Sigmoid colon (tissue), 7 donors: ENCODE measurements around the gene PRR18. TPM values are rescaled to one million over a fixed set of nuclear protein-coding genes. Genes with fewer than 3 reads are reported as not detected.

Source experiments
- DNase-seq: peaks from one replicate; pipeline ENCODE4 v3.0.0-alpha.2; 2019
- H3K27ac ChIP-seq, 4 donors: fragments of 200-600 bp; sonication (generic); one replicate each; pipeline ENCODE4 v1.5.1; 2016 to 2019; ENCODE audit warnings: mild to moderate bottlenecking in 1 of 4
- H3K27me3 ChIP-seq, 3 donors: fragments of 200-600 bp; sonication (generic); one replicate each; pipeline ENCODE4 v1.5.1; 2019; ENCODE audit warnings: mild to moderate bottlenecking in 1 of 3
- H3K36me3 ChIP-seq, 4 donors: fragments of 200-600 bp; sonication (generic); one replicate each; pipeline ENCODE4 v1.5.1; 2016 to 2019
- H3K4me1 ChIP-seq, 4 donors: fragments of 200-600 bp; sonication (generic); one replicate each; pipeline ENCODE4 v1.5.1; 2017 to 2019
- H3K4me3 ChIP-seq, 4 donors: fragments of 200-600 bp; sonication (generic); one replicate each; pipeline ENCODE4 v1.5.1; 2017 to 2019; ENCODE audit warnings: mild to moderate bottlenecking in 2 of 4, moderate library complexity in 1 of 4
- H3K9me3 ChIP-seq, 4 donors: fragments of 200-600 bp in 3 of 4; sonication (generic) in 3 of 4; one replicate each; pipeline versions ENCODE4 v1.5.1 to v1.6.1; 2013 to 2019
- EP300 ChIP-seq, 4 donors: sonication (generic); formaldehyde crosslinking; IDR thresholded peaks; one replicate each; pipeline ENCODE4 v1.6.1; 2017; ENCODE audit warnings: antibody characterized with exemption in 4 of 4
- POLR2A ChIP-seq, 2 donors: fragments of 450-650 bp; IDR thresholded peaks; one replicate each; pipeline ENCODE4 v1.6.1; 2016; ENCODE audit warnings: antibody characterized with exemption in 2 of 2, mild to moderate bottlenecking in 2 of 2, moderate library complexity in 2 of 2
- POLR2AphosphoS5 ChIP-seq, 4 donors: sonication (generic); formaldehyde crosslinking; IDR thresholded peaks; one replicate each; pipeline ENCODE4 v1.6.1; 2017; ENCODE audit warnings: antibody characterized with exemption in 4 of 4
- WGBS, 2 donors: extraction: QIAGEN DNeasy Blood & Tissue Kit; methylation state at CpG; one replicate each; pipeline ENCODE4 v1.1.7; 2013; 5-methylcytosine and 5-hydroxymethylcytosine counted together
- intact Hi-C: fragments of 100-400 bp; cut with DNase I; formaldehyde crosslinking; loops from one replicate; pipeline ENCODE4 v1.15.1; 2023
- polyA plus RNA-seq, 3 donors: library from polyadenylated mRNA; stranded (reverse); fragments of 200-250 nt; gene quantifications; one replicate each; pipeline ENCODE4 v1.2.3, GENCODE V29; 2013
- total RNA-seq, 4 donors: library from RNA; depleted of rRNA; stranded (reverse); fragments of >200 nt; gene quantifications; one replicate each; pipeline ENCODE4 v1.1.0, GENCODE V29; 2016
- TF ChIP-seq, protein P1 (sequence below), 4 experiments: fragments of 450-650 bp in 3 of 4; fragments of 200-600 bp in 1 of 4; IDR thresholded peaks; one replicate each; pipeline ENCODE4 v1.5.1; 2016 to 2019; ENCODE audit warnings: antibody characterized with exemption in 4 of 4, mild to moderate bottlenecking in 3 of 4, moderate library complexity in 2 of 4
- donor health status: healthy with polysubstance abuse.
- donor health status: Bipolar disorder and iron deficiency.
- donor health status: healthy.

Gene PRR18
- total and polyA plus RNA-seq, 7 donors: 0.06 to 0.41 TPM; not detected in 5

DNA sequence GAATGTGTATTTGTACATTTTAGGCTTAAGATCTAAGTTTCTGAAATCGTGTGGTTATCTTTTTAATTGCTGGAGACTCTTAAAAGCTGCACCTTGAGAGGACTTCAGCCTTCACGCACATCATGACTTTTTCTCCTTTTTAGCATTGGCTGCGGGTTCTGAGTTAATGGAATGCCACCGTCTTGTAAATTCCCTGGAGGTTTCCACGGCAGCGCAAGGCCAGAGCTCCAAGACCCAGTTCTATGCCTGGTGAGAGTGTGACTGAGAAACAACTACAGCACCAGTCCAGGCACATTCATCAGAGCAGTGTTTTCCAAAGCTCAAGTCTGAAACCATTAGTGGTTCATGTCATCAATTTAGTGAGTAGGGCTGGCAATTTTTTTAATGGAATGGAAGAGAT is 23.0 kb downstream of the PRR18 start:
- no peak for TF ChIP-seq POLR2A (IDR thresholded peaks at IDR 0.05)
- TF ChIP-seq, protein P1, sequence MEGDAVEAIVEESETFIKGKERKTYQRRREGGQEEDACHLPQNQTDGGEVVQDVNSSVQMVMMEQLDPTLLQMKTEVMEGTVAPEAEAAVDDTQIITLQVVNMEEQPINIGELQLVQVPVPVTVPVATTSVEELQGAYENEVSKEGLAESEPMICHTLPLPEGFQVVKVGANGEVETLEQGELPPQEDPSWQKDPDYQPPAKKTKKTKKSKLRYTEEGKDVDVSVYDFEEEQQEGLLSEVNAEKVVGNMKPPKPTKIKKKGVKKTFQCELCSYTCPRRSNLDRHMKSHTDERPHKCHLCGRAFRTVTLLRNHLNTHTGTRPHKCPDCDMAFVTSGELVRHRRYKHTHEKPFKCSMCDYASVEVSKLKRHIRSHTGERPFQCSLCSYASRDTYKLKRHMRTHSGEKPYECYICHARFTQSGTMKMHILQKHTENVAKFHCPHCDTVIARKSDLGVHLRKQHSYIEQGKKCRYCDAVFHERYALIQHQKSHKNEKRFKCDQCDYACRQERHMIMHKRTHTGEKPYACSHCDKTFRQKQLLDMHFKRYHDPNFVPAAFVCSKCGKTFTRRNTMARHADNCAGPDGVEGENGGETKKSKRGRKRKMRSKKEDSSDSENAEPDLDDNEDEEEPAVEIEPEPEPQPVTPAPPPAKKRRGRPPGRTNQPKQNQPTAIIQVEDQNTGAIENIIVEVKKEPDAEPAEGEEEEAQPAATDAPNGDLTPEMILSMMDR (IDR thresholded peaks at IDR 0.05): no peak
- Histone ChIP-seq H3K9me3 (no peaks in the 10 kb centered on the region), H3K27ac (no peak overlapping the region), H3K27me3 (peaks cover 0 to 11% (median 0%) of the 10 kb centered on the region in 3 donors), H3K36me3 (no peaks in the 10 kb centered on the region), H3K4me3 (no peak overlapping the region), H3K4me1 (no peaks in the 10 kb centered on the region)
- intact Hi-C loops: no loop called here
- no peak for DNase-seq
- 56 to 69% methylated on average over 6 of the region's 6 CpGs for WGBS, 2 donors

DNA sequence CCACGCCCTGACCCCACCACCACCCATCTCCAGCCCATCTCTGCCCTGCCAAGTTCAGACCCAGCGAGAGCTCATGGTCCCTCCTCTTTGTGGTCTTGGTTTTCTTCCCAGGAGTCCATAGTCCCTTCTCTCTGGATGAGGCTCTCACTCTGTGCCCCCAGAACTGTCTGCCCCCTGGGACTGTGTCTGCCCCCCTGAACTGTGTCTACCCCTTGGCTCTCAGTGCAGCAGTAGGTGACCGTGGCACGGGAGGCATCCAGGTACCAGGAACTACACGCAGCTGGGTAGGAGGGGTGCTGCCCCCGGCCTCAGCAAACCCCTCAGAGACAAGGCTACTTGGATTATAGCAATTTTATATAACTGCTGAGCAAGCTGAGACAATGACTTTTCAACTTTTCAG is 23.6 kb downstream of the PRR18 start:
- 70 to 87% methylated on average over 6 of the region's 6 CpGs for WGBS, 2 donors
- H3K27me3 ChIP-seq: peaks cover 0 to 11% (median 0%) of the 10 kb centered on the region in 3 donors
- no peak for DNase-seq
- intact Hi-C loops: no loop called here
- H3K27ac ChIP-seq: no peak overlapping the region
- H3K4me1 ChIP-seq: no peaks in the 10 kb centered on the region
- TF ChIP-seq, protein P1 (IDR thresholded peaks at IDR 0.05): no peak
- H3K4me3 ChIP-seq: no peak overlapping the region
- H3K36me3 ChIP-seq: no peaks in the 10 kb centered on the region
- H3K9me3 ChIP-seq: no peaks in the 10 kb centered on the region

DNA sequence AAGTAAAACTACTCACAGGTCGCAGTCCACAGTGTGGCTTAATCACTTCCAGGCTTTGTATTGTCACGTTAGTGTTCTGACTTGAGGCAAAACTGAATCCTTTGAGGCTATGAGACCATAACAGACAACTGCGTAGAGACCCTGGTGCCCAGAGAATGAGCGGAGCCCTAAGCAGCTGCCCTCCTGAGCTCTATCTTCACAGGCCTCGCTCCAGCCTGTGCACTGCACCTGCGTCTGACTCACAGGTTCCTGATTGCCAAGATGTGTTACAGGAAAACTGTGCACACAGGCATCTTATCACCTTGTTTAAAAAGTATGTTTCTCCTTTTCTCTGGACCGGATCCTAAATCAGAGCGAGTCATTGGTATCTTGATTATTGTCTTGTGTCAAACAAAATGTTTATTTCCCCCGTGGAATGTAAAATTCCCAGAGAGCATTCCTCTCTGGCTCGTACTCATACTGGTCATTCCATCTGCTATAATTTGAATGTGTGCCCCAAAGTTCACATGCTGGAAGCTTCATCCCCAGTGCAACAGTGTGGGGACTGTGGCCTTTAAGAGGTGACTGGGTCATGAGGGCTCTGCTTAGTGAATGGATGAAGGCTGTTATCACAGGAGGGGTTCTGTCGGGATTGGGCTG is 25.7 kb downstream of the PRR18 start:
- intact Hi-C loops: no loop called here
- peaks cover 0 to 11% (median 0%) of the 10 kb centered on the region in 3 donors for H3K27me3 ChIP-seq
- no peak overlapping the region for H3K27ac ChIP-seq
- DNase-seq: no peak
- no peak for TF ChIP-seq POLR2A (IDR thresholded peaks at IDR 0.05)
- TF ChIP-seq, protein P1 (IDR thresholded peaks at IDR 0.05): no peak
- no peak for TF ChIP-seq EP300 (IDR thresholded peaks at IDR 0.05)
- no peak for TF ChIP-seq POLR2AphosphoS5 (IDR thresholded peaks at IDR 0.05)
- H3K36me3 ChIP-seq: no peaks in the 10 kb centered on the region
- H3K4me1 ChIP-seq: no peaks in the 10 kb centered on the region
- WGBS, 2 donors: 62 to 80% methylated on average over 11 of the region's 11 CpGs
- no peak overlapping the region for H3K4me3 ChIP-seq
- H3K9me3 ChIP-seq: no peaks in the 10 kb centered on the region

DNA sequence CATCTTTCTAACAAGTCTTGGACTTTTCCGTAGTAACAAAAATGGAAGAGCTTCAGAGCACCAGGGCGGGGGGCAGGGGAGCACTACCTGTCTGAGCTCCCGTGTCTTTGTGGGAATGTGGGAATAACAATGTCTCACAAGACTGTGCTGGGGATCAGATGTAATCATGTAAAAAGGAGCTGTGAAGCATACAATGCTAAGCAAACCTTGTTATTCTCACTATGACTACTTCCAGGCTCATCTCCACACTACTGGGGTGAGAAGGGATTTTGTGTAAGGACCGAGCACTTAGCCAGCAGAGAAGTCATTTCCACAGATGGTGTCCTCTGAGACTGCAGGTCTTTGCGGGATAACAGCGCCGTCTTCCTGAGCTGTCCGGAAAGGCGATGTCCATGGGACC is 27.1 kb downstream of the PRR18 start:
- H3K9me3 ChIP-seq: no peaks in the 10 kb centered on the region
- intact Hi-C loops: no loop called here
- H3K27ac ChIP-seq: no peak overlapping the region
- H3K4me3 ChIP-seq: no peak overlapping the region
- TF ChIP-seq EP300 (IDR thresholded peaks at IDR 0.05) (no peak), POLR2A (IDR thresholded peaks at IDR 0.05) (no peak), POLR2AphosphoS5 (IDR thresholded peaks at IDR 0.05) (no peak)
- TF ChIP-seq, protein P1 (IDR thresholded peaks at IDR 0.05): no peak
- H3K4me1 ChIP-seq: peaks cover 0 to 12% (median 5%) of the 10 kb centered on the region in 4 donors
- H3K36me3 ChIP-seq: no peaks in the 10 kb centered on the region
- peaks cover 0 to 12% (median 0%) of the 10 kb centered on the region in 3 donors for H3K27me3 ChIP-seq
- WGBS, 2 donors: 89 to 90% methylated on average over 9 of the region's 9 CpGs
- no peak for DNase-seq

DNA sequence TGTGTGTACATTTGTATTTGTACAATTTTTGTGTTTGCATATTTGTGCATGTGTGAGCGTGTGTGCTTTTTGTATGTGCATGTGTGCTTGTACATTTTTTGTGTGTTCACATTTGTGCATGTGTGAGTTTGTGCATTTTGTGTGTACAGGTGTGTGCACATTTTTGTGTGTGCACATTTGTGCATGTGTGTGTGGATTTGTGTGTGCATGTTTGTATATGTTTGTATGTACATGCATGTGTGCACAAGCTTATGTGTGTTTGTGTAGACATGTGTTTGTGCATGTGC is 28.9 kb downstream of the PRR18 start:
- Histone ChIP-seq H3K27me3 (peaks cover 0 to 17% (median 0%) of the 10 kb centered on the region in 3 donors), H3K4me3 (no peak overlapping the region), H3K9me3 (no peaks in the 10 kb centered on the region), H3K4me1 (peaks cover 3 to 16% (median 9%) of the 10 kb centered on the region in 4 donors), H3K27ac (no peak overlapping the region), H3K36me3 (no peaks in the 10 kb centered on the region)
- WGBS, 2 donors: 96% methylated on average over 1 of the region's 1 CpG
- TF ChIP-seq POLR2A (IDR thresholded peaks at IDR 0.05) (no peak), POLR2AphosphoS5 (IDR thresholded peaks at IDR 0.05) (no peak), EP300 (IDR thresholded peaks at IDR 0.05) (no peak)
- TF ChIP-seq, protein P1 (IDR thresholded peaks at IDR 0.05): no peak
- intact Hi-C loops: no loop called here
- DNase-seq: no peak
